ENCODE results near the gene HDDC3.

- TF ChIP-seq POLR2A (IDR thresholded peaks at IDR 0.05): no peak
- TF ChIP-seq CTCF (IDR thresholded peaks at IDR 0.05): no peak
Measured at GRCh38 chr15:90970274-90970673, 37.9 kb upstream of the HDDC3 start.

Data from testis (tissue), 2 donors.